ENCODE results near the gene APOC3.
A peak's percentile ranks its signal among the peaks of the same experiment; 100 is the strongest.
"Not testable (repeated sequence)": the region's sequence is repeated elsewhere in the genome, so short reads cannot be mapped to it uniquely, and the experiment has no call there.

The APOC3 gene

DNA sequence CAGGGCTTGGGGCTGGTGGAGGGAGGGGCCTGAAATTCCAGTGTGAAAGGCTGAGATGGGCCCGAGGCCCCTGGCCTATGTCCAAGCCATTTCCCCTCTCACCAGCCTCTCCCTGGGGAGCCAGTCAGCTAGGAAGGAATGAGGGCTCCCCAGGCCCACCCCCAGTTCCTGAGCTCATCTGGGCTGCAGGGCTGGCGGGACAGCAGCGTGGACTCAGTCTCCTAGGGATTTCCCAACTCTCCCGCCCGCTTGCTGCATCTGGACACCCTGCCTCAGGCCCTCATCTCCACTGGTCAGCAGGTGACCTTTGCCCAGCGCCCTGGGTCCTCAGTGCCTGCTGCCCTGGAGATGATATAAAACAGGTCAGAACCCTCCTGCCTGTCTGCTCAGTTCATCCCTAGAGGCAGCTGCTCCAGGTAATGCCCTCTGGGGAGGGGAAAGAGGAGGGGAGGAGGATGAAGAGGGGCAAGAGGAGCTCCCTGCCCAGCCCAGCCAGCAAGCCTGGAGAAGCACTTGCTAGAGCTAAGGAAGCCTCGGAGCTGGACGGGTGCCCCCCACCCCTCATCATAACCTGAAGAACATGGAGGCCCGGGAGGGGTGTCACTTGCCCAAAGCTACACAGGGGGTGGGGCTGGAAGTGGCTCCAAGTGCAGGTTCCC lies at the start of gene APOC3:
TSS of gene APOC3 (plus strand) at position 383 of the 659 bp plus-strand sequence. CDS start 676 bp downstream, outside the sequence.
- DNase-seq (ENCODE audit: low spot score), result peak; percentile 52

DNA sequence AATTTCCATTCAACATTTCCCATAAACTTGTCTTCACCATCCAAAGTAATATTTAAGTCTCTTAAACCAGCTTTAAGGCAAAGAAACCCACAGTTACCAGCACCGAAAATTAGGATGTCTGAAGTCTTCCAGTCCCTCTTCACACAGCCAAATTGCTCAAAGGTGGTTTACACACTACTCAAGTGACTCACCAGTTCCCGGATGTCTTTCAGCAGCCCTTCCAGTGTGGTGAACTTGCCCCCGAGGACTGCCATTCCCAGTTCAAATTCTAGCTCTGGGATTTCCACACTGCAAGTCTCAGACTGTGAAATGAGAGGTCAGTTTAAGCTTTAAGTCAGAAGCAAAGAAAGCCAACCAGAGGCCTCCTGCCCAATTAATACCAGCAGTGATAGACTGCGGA lies 47.0 kb upstream of the APOC3 start:
- DNase-seq (ENCODE audit: low spot score), result no peak

DNA sequence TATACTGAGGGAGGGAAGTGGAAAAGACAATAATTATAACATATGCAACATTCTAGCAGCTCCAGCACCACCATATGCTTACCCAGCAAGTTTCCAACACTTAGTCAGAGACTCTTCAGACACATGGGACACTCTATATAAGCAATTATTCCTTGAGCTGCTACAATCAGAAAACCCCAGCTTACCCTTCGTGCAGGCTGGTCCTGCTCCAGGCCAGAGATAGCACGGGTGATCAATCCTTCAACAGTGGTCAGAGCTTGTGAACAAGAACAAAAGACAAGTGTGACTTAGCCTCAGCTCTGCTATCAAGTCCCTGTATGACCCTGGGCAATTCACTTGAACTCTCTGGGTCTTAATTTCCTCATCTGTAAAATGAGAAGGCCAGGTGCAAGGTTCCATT lies 43.4 kb upstream of the APOC3 start:
- no peak for DNase-seq (ENCODE audit: low spot score)

DNA sequence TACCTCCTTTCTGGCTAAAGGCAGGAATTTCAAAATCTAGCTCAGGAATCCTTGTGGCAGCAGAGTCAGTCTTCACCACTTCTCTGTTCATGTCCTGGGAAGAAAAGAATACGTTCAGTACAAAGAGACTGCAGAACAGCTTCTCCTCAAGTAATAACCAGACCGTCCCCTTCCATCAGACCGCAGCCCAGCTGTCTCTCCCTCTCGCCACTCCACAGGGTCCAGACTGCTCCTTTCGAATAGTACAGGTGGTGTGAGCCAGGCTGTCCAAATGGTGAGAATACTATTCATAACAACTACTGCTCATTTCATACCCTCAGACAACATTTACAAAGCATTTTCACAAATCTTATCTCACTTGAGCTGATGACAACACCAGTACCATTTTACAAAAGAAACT lies 42.7 kb upstream of the APOC3 start:
- no peak for DNase-seq (ENCODE audit: low spot score)

DNA sequence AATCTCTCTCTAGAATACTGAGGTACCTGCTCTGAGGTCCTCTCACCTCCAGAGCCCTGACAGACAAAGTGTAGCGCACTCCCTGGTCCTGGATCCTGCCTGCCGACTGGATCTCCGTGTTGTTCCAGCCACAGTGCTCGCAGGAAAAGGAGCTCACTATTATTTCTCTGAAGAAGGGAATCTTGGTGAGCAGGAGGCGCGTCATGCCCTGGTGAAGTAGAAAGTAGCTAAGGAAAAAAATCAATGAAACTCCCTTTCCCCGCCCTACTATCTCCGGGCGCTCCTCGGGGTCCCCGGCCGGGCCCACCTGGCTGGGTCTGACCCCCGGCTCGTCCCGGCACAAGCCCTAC lies 42.3 kb upstream of the APOC3 start:
- no peak for DNase-seq (ENCODE audit: low spot score)

DNA sequence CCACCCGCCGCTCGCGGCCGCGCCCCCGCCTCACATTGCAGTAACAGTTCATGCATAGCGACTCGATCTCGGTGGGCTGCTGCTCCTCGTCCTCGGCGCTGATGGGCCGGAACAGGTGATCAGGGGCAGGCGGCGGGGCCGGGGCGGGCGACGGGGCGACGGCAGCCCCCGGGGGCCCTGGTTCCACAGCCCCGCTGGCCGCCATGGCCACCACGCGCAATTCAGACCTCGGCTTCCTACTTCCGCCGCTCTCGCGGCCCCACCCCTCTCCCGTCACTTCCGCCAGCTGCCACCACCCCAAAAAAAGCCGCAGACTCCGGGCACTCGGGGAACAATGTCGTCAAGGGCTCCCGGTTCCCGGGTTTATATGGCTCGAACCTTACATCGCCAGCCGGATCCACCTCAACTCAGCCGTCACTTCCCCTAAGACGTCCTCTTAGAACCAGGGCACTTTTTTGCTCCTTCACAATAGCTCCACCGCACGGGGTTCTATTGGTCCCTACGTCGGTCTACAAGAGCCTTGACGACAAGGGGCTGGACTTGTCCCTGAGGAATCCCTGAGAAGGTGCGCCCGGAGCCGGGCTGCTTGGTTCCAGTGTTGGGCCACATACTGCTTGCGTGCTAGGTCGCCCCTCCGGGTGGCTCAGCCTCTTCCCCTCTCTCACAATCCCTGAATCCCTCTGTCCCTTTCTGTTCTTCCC lies 41.8 kb upstream of the APOC3 start, which contains the start of gene ZPR1:
TSS of gene ZPR1 (minus strand) at position 238 of the 701 bp plus-strand sequence. CDS start at position 205, 33 bp downstream.
- peak; percentile 84 for DNase-seq (ENCODE audit: low spot score)

DNA sequence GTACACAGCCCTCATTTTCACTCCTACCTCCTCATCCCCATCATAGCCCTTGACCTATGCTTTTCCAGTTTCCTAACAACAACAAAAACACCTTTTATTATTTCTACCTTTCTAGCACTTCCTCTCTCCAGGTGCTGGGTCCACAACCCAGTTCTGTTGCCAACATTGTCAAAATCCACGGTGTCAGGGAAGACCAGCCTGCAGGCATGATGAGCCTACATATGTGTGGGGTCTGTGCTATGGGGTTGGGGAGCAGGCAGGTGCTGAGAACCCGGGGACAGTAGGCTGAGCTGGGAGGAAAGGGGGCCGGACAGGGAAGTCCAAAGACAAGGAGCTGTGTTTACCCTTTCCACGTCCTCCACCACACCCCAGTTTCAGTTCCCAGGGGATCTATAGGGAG lies 41.2 kb upstream of the APOC3 start:
- DNase-seq (ENCODE audit: low spot score), result no peak

DNA sequence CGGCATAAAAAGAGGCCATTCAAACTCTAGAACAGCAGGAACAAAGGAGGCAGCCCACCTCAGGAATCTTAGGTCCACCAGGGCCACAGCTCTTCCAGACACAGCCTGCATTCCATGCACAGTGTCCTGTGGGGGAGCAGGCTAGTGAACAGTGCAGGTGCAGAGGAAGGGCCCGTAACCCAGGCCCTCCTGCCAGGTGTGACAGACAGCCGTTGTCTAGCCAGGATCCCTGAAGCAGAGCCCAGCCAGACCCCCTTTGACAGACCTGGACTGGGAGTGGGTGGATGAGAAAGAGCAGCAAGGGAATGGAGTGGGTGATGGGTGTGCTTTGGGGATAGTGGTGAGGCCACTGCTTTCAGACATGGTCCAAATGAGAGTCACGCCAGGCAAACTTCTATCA lies 40.7 kb upstream of the APOC3 start:
- DNase-seq (ENCODE audit: low spot score), result no peak

DNA sequence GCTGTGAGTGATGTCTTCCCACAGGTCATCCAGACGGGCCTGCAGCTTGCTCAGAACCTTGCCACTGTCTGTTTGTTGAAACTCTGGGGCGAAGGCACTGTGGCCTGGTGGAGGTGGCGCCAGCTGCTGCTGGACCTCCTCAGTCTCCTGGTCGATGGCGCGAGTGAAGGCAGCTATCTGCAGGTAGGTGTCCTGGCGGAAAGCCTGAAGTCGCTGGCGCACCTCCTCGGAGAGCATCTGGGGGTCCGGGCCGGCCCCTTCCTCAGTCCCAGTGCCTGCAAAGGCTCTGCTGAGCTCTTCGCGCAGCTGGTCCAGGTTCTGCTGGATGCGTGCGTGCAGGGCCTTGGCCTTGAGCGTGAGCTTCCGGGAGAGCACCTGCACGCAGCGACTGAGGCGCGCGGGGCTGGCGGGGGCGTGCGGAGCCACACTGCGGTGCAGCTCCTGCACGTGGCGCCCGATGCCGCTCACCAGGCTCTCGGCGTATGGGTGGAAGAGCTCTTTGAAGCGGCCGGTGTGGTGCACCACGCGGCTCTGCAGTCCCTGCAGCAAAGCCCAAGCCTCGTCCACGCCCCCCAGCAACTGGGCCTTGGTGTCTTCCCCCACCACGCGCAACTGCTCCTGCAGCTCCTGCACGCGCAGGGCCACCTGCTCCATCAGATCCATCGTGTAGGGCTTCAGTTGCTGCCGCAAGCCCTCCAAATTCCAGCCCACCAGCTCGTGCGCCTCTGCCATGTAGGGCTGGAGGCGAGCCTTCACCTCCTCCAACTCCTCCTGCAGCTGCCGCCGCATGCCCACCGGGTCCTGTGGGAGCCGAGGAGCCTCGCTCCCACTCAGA lies 39.3 kb upstream of the APOC3 start:
- no peak for DNase-seq (ENCODE audit: low spot score)

DNA sequence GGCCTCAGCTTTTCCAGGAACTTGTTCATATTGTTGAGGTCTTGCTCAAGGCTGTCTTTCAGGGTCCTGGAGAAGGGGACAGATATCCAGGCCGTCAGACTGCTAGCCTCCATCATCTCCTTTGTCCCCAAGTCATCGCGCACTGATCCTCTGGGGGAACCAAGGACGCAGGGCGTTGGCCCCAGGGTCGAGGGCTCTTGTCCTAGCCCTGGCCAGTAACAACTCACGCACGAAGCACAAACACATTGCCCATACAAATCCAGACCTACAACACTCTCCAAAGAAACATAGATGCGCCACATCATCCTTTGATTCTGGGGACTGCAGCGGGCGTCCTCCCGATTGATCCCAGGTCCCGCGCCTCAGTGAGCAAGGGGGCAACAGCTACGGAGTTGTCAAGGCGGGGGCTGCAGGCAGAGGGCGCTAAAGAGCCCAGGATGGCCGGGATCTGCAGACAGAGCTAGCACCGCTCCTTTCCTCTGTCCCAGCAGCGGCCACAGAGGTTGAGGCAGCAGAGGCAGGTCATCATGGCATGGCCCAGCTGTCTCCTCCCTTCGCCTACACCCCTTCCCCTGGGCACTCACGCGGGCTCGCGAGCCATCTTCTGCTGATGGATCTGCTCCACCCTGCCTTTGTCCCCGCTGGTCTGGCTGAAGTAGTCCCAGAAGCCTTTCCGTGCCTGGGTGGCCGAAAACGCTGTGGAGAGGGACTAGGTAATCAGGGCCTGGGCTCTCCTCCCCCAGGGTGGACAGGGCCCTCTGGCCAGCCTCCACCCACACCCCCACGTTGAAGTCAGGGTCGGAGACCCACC lies 38.5 kb upstream of the APOC3 start:
- peak; percentile 92 for DNase-seq (ENCODE audit: low spot score)

DNA sequence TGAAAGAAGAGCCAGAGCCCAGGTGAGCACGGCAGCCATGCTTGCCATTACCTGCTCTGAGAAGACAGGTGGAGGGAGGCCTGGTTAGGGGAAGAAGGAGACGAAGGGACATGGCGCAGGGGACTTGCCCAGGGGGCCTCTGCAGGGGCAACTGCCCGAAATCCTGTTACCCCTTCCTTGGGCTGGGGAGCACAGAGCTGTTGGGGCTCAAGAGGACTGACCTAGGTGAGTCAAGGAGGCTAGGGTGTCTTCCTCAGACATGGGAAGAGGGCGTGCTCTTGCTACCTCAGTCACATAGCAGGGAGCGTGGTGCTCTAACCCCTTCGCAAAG lies 37.9 kb upstream of the APOC3 start, which contains the start of gene APOA5:
TSS of gene APOA5 (minus strand) at position 67 of the 331 bp plus-strand sequence. CDS start at position 48, 19 bp downstream.
- DNase-seq (ENCODE audit: low spot score), result no peak

DNA sequence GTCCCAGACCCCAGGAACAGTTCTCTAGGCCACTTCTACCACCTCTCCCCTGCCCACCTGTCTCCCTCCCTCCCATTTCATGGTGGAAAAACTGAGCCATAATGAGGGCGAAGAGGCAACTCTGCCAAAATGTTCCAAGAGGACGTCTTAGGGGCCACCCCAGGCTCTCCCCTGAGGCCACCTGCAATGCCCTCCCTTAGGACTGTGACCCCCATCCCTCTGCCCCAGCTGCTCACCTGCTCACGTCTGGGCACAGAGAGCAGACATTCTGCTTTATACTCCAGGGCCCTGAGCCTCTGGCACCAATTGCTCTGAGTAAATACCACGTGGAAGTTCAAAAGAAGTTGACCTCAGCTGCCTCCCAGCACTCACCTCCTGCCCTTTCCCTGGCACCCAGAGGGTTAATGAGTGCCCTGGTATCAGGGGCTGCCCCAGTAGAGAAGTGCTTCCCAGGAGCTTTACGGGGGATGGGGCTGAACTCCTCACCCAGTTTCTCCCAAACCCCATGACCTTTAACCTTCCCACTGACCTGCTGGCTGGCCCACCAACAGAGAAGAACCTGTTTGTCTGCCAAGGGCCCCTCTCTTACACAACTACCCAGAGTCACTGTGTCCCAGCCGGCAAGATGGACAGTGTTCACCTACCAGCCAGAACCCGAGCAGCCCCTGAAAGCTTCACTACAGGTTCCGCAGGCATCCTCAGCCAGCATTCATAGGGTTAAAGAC lies 37.4 kb upstream of the APOC3 start:
- peak; percentile 52 for DNase-seq (ENCODE audit: low spot score)

DNA sequence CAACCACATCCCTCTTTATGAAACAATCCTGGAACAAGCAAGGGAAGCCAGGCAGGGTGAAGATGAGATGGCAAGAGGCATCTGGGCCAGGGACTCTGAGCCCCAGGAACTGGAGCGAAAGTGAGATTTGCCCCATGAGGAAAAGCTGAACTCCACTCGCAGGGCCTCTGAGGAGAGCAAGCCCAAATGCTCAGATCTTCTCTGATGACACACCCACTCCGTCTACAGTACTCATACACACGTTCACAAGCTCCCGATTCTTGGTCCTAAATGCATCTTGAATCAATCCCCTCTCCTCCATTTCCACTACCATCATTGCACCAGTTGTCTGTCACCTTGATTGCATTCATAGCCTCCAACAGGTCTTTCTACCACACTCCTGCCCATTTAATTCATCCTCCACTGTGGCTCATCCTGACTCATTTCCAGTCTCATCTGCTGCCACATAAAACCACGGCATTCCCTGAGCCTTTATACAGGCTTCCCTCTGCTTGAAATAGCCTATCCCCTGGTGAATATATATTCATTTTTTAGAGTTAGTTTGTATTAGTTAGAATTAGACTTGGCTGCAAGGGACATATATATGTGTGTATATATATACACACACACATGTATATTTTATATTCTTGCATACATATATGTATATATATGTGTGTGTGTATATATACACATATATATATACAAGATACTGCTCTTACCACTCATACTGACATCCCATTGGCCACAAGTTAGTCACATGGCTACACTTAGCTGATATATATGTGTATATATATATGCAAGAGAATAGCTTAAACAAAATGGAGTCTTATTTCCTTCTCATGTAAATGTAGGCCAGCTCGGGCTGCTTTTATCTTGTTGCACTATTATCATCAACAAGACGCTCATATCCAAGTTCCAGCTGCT lies 36.6 kb upstream of the APOC3 start:
- DNase-seq (ENCODE audit: low spot score), result no peak

DNA sequence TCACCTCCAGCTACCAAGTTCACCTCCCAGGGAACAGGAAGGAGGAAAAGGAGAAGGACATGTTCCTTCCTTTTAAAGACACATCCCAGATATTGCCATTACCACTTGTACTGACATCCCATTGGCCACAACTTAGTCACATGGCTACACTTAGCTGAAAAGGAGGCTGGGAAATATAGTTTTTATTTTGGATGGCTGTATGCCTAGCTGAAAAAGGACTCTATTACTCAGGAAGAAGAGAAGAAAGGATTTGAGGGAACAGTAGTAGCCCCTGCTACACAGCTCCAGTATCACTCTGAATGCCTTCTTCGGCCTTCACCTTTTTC lies 36.0 kb upstream of the APOC3 start:
- no peak for DNase-seq (ENCODE audit: low spot score)

DNA sequence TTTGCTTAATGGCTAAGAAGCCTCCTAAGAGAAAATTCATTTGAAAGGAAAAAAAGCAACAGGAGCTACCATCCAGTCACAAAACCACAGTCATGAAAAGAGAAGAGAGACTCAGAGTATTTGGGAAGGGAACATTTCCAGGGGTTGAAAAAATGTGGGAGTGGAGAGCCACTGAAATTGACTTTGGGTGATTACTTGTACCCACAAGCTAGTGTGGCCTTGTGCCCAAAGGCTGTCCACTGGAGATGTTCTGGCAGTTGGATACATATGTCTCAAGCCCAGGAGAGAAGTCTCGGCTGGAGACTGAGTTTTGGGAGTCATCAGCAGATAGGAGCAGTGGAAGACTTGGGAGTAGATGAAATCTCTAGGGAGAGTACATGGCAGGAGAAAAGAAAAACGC lies 34.9 kb upstream of the APOC3 start:
- no peak for DNase-seq (ENCODE audit: low spot score)

DNA sequence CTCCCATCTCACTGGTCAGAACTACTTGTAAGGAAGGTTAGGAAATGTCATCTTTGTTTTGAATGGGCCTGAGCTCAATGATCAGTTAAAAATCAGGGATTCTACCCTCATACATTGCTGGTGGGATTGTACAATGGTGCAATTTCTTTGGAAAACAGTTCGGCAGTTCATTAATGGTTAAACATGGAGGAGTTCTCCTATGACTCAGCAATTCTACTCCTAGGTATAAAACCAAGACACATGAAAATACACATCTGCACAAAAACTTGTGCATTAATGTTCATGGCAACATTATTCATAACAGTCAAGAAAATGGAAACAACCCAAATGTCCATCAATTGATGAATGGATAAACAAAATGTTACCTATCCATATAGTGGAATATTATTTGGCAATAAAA lies 33.2 kb upstream of the APOC3 start:
- DNase-seq (ENCODE audit: low spot score), result no peak

DNA sequence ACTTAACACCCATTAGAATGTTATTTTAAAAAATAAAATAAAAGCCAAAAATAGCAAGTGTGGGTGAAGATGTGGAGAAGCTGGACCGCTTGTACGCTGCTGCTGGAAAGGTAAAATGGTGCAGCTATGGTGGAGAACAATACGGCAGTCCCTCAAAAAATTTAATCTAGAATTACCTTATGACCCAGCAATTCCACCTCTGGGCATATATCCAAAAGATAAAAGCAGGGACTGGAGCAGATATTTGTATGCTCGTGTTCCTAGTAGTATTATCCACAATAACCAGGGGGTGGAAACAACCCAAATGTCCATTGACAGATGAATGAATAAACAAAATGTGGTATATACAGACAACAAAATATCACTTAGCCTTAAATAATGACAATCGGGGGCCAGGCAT lies 31.9 kb upstream of the APOC3 start:
- DNase-seq (ENCODE audit: low spot score), result no peak

DNA sequence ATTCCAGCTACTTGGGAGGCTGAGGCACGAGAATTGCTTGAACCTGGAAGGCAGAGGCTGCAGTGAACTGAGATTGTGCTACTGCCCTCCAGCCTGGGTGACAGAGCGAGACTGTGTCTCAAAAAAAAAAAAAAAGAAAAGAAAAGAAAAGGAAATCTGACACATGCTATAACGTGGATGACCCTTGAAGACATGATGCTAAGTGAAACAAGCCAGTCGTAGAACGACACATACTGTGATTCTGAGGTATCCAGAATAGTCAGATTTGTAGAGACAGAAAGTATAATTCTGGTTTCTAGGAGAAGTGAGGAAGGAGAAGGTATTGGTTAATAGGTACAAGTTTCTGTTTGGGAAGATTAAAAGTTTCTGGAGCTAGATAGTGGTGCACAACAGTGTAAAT lies 31.3 kb upstream of the APOC3 start:
- no peak for DNase-seq (ENCODE audit: low spot score)

DNA sequence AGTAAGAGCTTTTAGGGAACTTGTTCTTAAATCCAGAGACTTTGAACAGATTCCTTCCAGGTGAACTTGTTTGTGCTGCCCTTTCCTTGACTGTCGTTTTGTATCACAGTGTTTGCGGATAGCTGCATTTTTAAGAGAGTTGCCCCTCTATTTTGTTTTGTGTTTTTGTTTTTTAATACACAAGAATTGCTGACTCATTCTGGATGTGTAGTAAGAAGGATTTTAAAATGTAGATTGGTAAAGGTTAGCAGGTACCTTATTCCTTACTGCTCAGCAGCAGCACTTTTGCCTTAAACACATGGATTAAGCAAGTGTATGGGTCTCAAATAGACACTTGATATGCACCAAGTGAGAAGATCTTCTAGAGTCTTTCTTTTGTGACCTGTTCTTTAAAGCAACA lies 29.1 kb upstream of the APOC3 start:
- DNase-seq (ENCODE audit: low spot score), result no peak

DNA sequence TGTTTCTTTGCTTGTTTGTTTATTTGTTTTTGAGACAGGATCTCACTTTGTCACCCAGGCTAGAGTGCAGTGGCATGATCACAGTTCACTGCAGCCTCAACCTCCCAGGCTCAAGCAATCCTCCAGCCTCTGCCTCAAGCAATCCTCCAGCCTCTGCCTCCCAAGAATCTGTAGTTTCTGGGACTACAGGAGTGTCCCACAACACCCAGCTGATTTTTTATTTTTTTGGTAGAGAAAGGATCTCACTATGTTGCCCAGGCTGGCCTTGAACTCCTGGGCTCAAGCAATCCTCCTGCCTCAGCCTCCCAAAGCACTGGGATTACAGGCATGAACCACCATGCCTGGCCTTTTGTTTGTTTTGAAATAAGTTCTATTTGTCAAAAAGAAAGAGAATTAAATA lies 28.0 kb upstream of the APOC3 start:
- DNase-seq (ENCODE audit: low spot score), result not testable (repeated sequence)

DNA sequence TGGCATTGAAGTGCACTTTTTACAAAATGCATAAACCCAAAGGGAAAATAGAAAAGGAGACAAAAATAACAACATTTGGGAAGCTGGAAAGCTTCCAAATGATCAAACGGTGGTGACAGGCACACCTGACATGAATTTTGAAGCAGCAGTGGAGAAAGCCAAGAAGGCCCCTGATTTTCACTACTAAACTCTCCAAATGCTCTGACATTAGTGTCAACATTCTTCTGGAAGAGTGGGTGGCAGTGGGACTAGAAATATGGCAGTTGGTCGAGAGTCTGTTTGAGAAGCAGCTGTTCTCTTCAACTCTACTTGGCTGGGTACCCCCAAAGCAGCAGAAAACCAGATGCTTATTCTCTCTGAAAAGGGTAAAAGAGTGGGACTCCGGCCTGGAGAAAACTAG lies 25.7 kb upstream of the APOC3 start:
- no peak for DNase-seq (ENCODE audit: low spot score)
